Measurements from ENCODE around the gene CUL5. TPM values are rescaled to one million over a fixed set of nuclear protein-coding genes. Genes with fewer than 3 reads are reported as not detected.

Gene CUL5
- total and polyA plus RNA-seq, 2 of the 8 experiments (the other 6 are each of a cell fraction or from before 2014, with no cell fraction given): 4.9 to 31.8 TPM

DNA sequence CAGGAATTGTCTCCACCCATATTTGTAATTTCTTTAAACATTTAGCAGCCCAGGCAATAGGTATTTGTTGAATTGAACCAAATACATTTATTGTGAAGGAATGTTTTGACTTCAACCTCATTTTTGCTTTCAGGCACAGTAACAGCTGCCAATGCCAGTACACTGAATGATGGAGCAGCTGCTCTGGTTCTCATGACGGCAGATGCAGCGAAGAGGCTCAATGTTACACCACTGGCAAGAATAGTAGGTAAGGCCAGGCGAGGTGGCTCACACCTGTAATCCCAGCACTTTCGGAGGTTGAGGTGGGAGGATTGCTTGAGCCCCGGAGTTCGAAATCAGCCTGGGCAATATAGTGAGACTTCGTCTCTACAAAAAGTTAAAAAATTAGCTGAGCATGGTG lies 133.6 kb downstream of the CUL5 start (continued):
- TF ChIP-seq, protein P1, sequence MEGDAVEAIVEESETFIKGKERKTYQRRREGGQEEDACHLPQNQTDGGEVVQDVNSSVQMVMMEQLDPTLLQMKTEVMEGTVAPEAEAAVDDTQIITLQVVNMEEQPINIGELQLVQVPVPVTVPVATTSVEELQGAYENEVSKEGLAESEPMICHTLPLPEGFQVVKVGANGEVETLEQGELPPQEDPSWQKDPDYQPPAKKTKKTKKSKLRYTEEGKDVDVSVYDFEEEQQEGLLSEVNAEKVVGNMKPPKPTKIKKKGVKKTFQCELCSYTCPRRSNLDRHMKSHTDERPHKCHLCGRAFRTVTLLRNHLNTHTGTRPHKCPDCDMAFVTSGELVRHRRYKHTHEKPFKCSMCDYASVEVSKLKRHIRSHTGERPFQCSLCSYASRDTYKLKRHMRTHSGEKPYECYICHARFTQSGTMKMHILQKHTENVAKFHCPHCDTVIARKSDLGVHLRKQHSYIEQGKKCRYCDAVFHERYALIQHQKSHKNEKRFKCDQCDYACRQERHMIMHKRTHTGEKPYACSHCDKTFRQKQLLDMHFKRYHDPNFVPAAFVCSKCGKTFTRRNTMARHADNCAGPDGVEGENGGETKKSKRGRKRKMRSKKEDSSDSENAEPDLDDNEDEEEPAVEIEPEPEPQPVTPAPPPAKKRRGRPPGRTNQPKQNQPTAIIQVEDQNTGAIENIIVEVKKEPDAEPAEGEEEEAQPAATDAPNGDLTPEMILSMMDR (IDR thresholded peaks at IDR 0.05; ENCODE audit: control extremely low read depth in 1 of 3, insufficient read depth in 1 of 3, low read depth in 1 of 3, low read length in 3 of 3): no peak
- no peak for TF ChIP-seq FOSL1 (IDR thresholded peaks at IDR 0.05; ENCODE audit: insufficient read depth, low read depth, low read length)
- TF ChIP-seq CBX5 (IDR thresholded peaks at IDR 0.05; ENCODE audit: low read depth, low read length): no peak
- TF ChIP-seq, protein P2, sequence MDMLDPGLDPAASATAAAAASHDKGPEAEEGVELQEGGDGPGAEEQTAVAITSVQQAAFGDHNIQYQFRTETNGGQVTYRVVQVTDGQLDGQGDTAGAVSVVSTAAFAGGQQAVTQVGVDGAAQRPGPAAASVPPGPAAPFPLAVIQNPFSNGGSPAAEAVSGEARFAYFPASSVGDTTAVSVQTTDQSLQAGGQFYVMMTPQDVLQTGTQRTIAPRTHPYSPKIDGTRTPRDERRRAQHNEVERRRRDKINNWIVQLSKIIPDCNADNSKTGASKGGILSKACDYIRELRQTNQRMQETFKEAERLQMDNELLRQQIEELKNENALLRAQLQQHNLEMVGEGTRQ (IDR thresholded peaks at IDR 0.05; ENCODE audit: low read length): no peak
